Progenitor cell of endocrine pancreas (in vitro differentiated cells): ENCODE results near the gene P3H2. TPM values are rescaled to one million over a fixed set of nuclear protein-coding genes. Genes with fewer than 3 reads are reported as not detected.

Experiments
- DNase-seq: peaks from one replicate; pipeline ENCODE4 v3.0.0; 2021; ENCODE audit warnings: low spot score; ENCODE audit not compliant: unreplicated experiment
- H3K27ac Mint-ChIP-seq: 2 replicates; pipeline ENCODE4 v1.8.0; 2021; ENCODE audit warnings: mild to moderate bottlenecking, moderate library complexity, mixed read lengths
- H3K27me3 Mint-ChIP-seq: 2 replicates; pipeline ENCODE4 v1.8.0; 2021; ENCODE audit warnings: mixed read lengths
- H3K36me3 Mint-ChIP-seq: 2 replicates; pipeline ENCODE4 v1.8.0; 2022; ENCODE audit warnings: mixed read lengths; ENCODE audit not compliant: insufficient read depth
- H3K4me1 Mint-ChIP-seq: 2 replicates; pipeline ENCODE4 v1.8.0; 2021; ENCODE audit warnings: low read depth, mixed read lengths
- H3K4me3 Mint-ChIP-seq: 2 replicates; pipeline ENCODE4 v1.8.0; 2021; ENCODE audit warnings: low read depth, mild to moderate bottlenecking, moderate library complexity, mixed read lengths
- H3K9me3 Mint-ChIP-seq: 2 replicates; pipeline ENCODE4 v1.8.0; 2021; ENCODE audit warnings: low read depth, mixed read lengths
- total RNA-seq: library from RNA; stranded (reverse); gene quantifications from 2 replicates; pipeline ENCODE4 v1.2.1, GENCODE V29; 2021
- TF ChIP-seq, protein P1 (sequence below): fragments of 200-600 bp; sonication (generic); IDR thresholded peaks from one replicate; pipeline ENCODE4 v1.5.0; 2021; ENCODE audit warnings: antibody characterized with exemption, mild to moderate bottlenecking; ENCODE audit not compliant: unreplicated experiment

The P3H2 gene
- total RNA-seq, 1 donor from 2014 or later: 5.3 TPM

DNA sequence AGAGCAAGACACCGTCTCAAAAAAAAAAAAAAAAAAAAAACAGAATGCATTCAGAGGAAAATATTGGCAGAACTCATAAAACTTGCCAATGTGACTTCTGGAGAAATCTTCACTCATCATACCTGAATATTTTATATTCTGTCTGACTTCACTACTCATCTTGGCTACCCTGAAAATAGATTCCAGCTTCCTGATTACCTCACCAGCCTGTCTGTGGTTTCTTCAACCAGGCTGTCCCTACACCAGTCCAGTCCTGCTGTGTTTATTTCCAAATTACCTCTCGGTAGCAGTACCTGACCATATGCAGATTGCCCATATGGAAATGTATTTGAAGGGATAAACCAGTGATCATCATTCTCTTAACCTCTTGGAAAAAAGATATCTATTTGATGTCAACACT, 9.3 kb upstream of the P3H2 start:
- DNase-seq: no peak
- Mint-ChIP-seq H3K9me3 (no peaks in the 10 kb centered on the region), H3K27me3 (peaks cover 13% of the 10 kb centered on the region), H3K27ac (no peak overlapping the region), H3K36me3 (no peaks in the 10 kb centered on the region), H3K4me1 (peaks cover 22% of the 10 kb centered on the region), H3K4me3 (no peak overlapping the region)
- TF ChIP-seq, protein P1, sequence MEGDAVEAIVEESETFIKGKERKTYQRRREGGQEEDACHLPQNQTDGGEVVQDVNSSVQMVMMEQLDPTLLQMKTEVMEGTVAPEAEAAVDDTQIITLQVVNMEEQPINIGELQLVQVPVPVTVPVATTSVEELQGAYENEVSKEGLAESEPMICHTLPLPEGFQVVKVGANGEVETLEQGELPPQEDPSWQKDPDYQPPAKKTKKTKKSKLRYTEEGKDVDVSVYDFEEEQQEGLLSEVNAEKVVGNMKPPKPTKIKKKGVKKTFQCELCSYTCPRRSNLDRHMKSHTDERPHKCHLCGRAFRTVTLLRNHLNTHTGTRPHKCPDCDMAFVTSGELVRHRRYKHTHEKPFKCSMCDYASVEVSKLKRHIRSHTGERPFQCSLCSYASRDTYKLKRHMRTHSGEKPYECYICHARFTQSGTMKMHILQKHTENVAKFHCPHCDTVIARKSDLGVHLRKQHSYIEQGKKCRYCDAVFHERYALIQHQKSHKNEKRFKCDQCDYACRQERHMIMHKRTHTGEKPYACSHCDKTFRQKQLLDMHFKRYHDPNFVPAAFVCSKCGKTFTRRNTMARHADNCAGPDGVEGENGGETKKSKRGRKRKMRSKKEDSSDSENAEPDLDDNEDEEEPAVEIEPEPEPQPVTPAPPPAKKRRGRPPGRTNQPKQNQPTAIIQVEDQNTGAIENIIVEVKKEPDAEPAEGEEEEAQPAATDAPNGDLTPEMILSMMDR: no peak

DNA sequence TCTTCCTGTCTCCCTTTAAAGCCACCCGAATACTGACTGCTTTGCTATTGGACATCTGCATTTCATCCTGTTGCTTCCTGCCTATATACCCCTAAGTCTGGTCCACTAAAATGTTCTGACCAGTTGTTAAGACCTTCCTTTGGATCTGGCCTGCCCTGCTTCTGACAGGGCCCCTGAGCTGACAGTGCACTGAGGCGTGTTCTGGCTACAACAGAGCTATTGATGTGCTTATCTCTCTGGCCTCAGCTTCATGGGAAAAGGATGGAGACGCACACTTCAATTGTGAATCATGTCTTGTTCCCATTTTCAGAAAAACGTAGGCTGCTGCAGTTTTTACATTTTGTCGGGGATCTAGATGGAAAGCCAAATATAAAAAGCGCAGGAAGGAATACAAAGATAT, 7.1 kb upstream of the P3H2 start:
- Mint-ChIP-seq H3K9me3 (no peaks in the 10 kb centered on the region), H3K4me3 (no peak overlapping the region), H3K36me3 (no peaks in the 10 kb centered on the region), H3K27ac (no peak overlapping the region), H3K27me3 (peaks cover 12% of the 10 kb centered on the region), H3K4me1 (peaks cover 12% of the 10 kb centered on the region)
- DNase-seq: no peak
- TF ChIP-seq, protein P1: no peak

DNA sequence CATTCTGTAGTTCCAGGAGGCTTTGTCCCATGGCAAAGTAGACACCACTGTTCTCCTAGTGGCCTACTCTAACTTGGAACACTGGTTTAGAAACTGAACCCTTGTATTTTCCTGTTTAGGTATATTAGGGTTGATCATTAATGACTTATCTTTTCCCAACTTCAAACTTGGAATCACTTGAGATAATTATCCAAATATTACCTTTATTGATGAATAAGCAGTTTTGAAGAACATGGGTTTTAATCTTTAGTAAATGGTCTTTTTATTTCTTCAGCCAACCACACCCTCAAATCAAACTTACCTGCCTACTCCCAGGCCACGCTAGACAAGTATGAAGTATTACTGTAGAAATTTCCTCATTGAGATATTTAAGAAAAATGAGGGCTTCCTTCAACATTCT, 6.5 kb upstream of the P3H2 start:
- TF ChIP-seq, protein P1: no peak

DNA sequence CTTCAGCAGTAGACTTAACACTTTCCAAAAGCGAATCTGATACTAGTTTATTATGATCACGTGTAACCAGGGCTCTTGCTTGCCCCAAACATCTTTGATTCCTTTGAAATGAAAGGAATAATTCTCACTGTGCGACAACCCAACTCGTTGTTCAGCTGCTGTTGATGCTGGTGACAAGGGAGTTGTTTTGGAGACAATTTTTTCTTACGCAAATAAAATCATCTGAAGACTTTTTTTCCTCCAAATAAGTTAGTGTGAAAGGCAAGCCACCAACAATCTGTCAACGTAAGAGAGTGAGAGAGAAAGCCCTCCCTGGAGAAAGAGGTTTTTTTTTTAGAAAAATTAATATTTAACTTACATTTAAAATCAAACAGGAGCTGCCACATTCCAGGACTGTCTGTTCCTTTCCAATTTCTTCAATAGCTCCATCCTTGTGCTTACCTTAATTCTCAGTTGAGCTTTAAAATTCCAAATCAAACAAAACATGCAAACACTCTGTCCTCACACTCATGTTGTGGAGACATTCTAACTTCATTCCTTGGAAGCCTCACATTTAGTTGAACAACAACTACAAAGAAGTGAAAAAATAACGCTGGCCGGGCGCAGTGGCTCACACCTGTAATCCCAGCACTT, 4.9 kb upstream of the P3H2 start:
- peaks cover 13% of the 10 kb centered on the region for H3K27me3 Mint-ChIP-seq
- DNase-seq: no peak
- H3K27ac Mint-ChIP-seq: no peak overlapping the region
- no peaks in the 10 kb centered on the region for H3K9me3 Mint-ChIP-seq
- peaks cover 12% of the 10 kb centered on the region for H3K4me1 Mint-ChIP-seq
- TF ChIP-seq, protein P1: no peak
- no peak overlapping the region for H3K4me3 Mint-ChIP-seq
- no peaks in the 10 kb centered on the region for H3K36me3 Mint-ChIP-seq

More for the DNA sequence above, 6.5 kb upstream of the P3H2 start:
- H3K27ac Mint-ChIP-seq: no peak overlapping the region
- no peaks in the 10 kb centered on the region for H3K9me3 Mint-ChIP-seq
- H3K4me1 Mint-ChIP-seq: peaks cover 12% of the 10 kb centered on the region
- H3K4me3 Mint-ChIP-seq: no peak overlapping the region
- no peak for DNase-seq
- no peaks in the 10 kb centered on the region for H3K36me3 Mint-ChIP-seq
- peaks cover 14% of the 10 kb centered on the region for H3K27me3 Mint-ChIP-seq

DNA sequence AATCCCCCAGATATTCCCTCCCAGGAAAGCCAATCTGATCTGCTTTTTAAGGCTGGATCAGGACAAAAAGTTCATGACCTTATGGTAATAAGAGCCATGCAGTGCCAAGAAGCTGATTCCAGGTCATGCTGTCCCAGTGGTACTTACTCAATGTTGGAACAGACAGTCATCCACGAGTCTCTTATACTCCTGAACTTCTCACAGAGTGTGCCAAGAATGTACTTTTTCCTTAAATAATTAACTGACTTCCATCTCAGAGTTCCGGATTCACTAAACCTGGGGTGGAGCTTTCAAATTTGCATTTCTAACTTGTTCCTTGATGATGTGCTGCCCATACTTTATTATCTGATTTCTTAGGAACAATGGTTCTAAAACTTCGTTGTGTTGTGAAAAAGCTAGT, 3.4 kb upstream of the P3H2 start:
- peaks cover 23% of the 10 kb centered on the region for H3K27me3 Mint-ChIP-seq
- peaks cover 22% of the 10 kb centered on the region for H3K4me1 Mint-ChIP-seq
- H3K4me3 Mint-ChIP-seq: no peak overlapping the region
- no peak overlapping the region for H3K27ac Mint-ChIP-seq
- no peaks in the 10 kb centered on the region for H3K36me3 Mint-ChIP-seq
- no peak for DNase-seq
- no peaks in the 10 kb centered on the region for H3K9me3 Mint-ChIP-seq
- TF ChIP-seq, protein P1: no peak
